DMS53 (cell line): ENCODE measurements around the gene SUMO1.
"Not testable (repeated sequence)": the region's sequence is repeated elsewhere in the genome, so short reads cannot be mapped to it uniquely, and the experiment has no call there.

ENCODE experiments used
- DNase-seq: peaks from one replicate; lab custom pipeline; 2025; lab: John Stamatoyannopoulos, UW

SUMO1 gene

GRCh38 chr2:202238234-202239197, at the start of gene SUMO1:
Gene SUMO1 (minus strand): TSS chr2:202238597. CDS start chr2:202238451, 146 bp downstream.
- DNase-seq = peak; percentile 94

DNA sequence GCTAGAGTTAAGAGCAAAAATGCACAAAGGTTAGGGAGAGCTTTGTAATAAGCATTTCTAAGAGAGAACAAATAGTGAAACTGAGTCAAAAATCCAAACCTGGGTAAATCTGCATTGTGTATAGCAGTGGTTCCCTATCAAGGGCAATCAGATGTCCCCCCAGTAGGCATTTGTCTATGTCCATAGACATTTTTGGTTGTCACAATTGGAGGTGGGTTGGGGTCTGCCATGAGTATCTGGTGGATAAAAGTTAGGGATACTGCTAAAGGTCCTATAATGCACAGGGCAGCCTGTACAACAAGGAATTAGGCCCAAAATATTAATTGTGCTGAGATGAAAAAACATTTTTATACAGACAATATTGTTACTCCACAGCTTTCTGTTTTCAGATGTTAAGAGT, 48.2 kb upstream of the SUMO1 start:
- DNase-seq = no peak

GRCh38 chr2:202278944-202279343, 40.5 kb upstream of the SUMO1 start:
- peak; percentile 60 for DNase-seq

GRCh38 chr2:202278036-202278760, 39.8 kb upstream of the SUMO1 start:
- DNase-seq = peak; percentile 85

DNA sequence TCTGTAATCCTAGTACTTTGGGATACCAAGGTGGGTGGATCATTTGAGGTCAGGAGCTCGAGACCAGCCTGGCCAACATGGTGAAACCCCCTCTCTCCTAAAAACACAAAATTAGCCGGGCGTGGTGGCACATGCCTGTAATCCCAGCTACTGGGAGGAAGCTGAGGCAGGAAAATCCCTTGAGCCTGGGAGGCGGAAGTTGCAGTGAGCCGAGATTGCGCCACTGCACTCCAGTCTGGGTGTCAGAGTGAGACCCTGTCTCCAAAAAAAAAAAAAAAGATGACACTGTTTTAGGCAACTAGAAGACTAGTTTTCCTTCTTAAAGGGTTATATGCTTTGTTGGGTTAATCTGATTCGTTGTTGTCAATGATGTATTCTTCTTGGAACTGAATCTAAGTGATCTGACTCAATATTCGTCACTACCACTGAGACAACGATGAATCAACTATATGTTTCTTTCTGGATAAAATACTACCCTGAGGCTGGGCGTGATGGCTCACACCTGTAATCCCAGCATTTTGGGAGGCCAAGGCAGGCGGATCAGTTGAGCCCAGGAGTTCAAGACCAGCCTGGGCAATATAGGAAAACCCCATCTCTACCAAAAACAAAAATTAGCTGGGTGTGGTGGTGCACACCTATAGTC, 37.8 kb upstream of the SUMO1 start:
- DNase-seq = not testable (repeated sequence)

DNA sequence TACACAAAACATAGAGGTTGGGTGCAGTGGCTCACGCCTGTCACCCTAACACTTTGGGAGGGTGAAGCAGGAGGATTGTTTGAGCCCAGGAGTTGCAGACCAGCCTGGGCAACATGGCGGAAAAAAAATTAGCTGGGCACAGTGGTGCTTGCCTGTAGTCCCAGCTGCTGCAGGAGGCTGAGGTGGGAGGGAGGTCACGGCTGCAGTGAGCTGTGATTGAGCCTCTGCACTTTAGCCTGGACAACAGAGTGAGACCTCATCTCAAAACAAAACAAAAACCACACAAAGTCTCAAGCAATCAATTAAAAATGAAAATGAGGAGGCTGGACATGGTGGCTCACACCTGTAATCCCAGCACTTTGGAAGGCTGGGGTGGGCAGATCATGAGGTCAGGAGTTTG, 32.1 kb upstream of the SUMO1 start:
- no peak for DNase-seq

GRCh38 chr2:202269585-202269984, 31.2 kb upstream of the SUMO1 start:
- DNase-seq = no peak

GRCh38 chr2:202267495-202267894, 29.1 kb upstream of the SUMO1 start:
- peak; percentile 28 for DNase-seq

- peak; percentile 99 for DNase-seq
Measured at GRCh38 chr2:202265467-202266277, 27.3 kb upstream of the SUMO1 start, which contains the start of gene NOP58. Gene NOP58 (plus strand): TSS chr2:202265763. CDS start chr2:202265942, 179 bp downstream.

DNA sequence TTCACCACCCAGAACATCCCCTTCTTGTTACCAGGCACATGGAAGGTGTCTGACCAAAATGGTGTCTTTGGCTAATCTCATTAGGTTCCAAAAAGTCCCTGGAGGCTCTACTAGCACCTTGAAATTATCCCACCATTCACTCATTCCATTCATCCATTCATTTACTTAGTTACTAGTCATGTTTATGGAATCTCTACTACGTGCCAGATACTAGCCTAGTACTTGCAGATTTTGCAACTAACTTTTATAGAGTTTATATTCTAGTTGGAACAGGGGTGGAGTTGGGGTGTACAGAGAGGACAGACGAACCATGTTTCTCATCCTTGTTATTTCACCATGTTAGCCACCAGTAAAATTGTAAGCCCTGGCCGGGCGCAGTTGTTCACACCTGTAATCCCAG, 23.1 kb upstream of the SUMO1 start:
- no peak for DNase-seq

- no peak for DNase-seq
Measured at GRCh38 chr2:202251494-202251893, 13.1 kb upstream of the SUMO1 start.

- DNase-seq = peak; percentile 19
Measured at GRCh38 chr2:202249521-202250253, 11.3 kb upstream of the SUMO1 start.

DNA sequence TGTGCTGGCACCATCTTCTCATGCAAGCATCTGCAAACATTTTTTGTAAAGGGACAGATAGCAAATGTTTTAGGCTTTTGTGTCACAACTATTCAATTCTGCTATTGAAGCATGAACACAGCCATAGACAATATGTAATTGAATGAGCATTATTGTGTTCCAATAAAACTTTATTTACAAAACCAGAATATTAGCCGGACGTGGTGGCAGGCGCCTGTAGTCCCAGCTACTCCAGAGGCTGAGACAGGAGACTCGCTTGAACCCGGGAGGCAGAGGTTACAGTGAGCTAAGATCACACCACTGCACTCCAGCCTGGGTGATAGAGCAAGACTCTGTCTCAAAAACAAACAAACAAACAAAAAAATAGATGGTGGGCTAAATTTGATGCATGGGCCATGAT, 9.3 kb upstream of the SUMO1 start:
- DNase-seq = not testable (repeated sequence)

DNA sequence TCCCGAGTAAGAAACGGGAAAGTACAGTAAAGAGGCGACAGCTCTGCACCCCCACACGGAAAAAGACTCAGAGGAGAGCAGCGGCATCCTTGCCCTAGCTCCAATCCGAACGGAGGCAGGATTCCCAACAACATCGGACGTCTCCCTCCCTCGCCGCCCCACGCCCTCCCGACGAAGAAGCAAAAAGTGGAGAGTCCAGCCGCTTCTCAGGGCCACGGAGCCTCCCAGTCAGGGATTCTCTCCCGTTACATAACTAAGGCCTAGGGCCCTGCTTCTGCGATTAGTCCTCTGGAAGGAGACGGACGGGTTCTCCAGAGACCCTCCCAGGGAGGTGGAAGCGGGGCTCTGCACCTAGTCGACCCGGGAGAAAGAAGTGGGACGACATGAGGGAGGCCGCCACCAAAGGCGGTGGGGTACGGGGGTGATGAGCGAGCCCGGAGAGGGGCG, 587 bp downstream of the SUMO1 start:
- peak; percentile 51 for DNase-seq

DNA sequence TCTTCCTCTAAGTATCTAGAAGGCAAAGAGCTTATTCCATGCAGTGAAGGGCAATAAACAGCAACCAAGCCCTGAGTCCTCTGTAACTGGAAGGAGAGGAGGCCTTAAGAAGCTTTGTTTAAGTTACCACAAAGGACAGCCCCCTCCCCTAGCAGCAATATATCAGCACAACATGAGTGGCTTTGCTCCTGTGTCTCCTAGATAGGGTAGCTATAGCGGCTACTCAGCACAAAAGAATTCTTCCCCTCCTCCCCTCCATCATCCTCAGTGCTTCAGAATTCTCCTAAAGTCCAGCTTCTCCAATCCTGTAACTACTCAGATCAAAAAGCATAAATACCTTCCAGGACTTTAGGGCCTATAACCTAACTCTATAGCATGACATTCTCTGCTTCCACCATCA, 16.5 kb downstream of the SUMO1 start:
- DNase-seq = no peak

DNA sequence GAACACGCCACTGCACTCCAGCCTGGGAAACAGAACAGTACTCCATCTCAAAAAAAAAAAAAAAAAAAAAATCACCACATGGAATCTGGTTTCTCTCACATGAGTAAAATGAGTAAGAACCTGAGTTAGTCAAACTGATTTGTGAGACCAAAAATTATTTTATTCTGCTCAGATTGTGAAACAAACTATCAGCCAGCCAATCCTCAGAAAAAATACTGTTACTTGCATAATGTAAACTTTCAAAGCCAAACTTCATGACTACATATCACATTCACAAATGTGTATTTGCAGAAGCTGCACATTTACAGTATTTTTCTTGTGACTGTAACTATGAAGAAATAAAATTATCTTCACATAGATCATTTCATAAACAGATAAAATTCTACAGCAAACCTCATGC, 23.2 kb downstream of the SUMO1 start:
- DNase-seq = no peak

GRCh38 chr2:202208526-202208925, 29.9 kb downstream of the SUMO1 start:
- DNase-seq = no peak

GRCh38 chr2:202204855-202205254, 33.5 kb downstream of the SUMO1 start:
- DNase-seq = no peak

- DNase-seq = no peak
Measured at GRCh38 chr2:202203348-202203747, 35.0 kb downstream of the SUMO1 start.

GRCh38 chr2:202201220-202202160, 36.9 kb downstream of the SUMO1 start:
- DNase-seq = no peak
